NCI-H2196 (cell line): ENCODE results near the gene NECTIN4.
"Not testable (repeated sequence)": the region's sequence is repeated elsewhere in the genome, so short reads cannot be mapped to it uniquely, and the experiment has no call there.

Experiments
- DNase-seq: peaks from one replicate; lab custom pipeline; 2025; ENCODE audit not compliant: unreplicated experiment; lab: John Stamatoyannopoulos, UW

The NECTIN4 gene

DNA sequence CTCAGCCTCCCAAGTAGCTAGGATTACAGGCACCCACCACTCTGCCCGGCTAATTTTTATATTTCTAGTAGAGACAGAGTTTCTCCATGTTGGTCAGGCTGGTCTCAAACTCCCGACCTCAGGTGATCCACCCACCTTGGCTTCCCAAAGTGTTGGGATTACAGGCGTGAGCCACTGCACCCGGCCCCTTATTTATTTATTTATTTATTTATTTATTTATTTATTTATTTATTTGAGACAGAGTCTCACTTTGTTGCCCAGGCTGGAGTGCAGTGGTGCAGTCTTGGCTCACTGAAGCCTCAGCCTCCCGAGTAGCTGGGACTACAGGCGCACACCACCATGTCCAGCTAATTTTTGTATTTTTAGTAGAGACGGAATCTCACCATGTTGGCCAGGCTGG is 23.7 kb downstream of the NECTIN4 start:
- DNase-seq, result not testable (repeated sequence)

DNA sequence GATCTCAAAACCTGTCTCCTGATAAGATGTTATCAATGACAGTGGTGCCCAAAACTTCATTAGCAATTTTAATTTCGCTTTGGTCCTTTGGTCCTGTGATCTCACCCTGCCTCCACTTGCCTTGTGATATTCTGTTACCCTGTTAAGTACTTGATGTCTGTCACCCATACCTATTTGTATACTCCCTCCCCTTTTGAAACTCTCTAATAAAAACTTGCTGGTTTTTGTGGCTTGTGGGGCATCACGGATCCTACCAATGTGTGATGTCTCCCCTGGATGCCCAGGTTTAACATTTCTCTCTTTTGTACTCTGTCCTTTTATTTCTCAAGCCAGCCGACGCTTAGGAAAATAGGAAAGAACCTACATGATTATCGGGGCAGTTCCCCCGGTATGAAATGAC is 25.4 kb downstream of the NECTIN4 start:
- DNase-seq, result not testable (repeated sequence)

DNA sequence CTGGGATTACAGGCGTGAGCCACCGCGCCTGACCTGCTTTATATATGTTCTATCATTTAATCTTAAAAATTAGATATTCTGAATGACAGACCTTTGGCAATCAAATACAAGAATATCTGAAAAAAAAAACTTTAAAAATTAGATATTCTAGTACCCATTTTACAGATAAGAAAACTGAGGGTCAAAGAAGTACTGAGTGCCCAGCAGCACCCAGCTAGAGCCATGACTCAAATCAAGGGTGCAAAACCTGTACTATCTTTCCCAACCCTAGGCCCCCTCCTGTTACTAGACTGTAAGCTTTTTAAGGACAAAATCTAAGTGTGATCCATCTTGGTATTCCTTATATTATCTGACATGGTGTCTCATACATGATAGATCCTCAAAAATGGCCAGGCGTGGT is 27.9 kb downstream of the NECTIN4 start:
- no peak for DNase-seq

- DNase-seq, result no peak
These were observed 30.1 kb downstream of the NECTIN4 start for GRCh38 chr1:161059293-161059692.

GRCh38 chr1:161054805-161055204 is 34.6 kb downstream of the NECTIN4 start:
- no peak for DNase-seq

DNA sequence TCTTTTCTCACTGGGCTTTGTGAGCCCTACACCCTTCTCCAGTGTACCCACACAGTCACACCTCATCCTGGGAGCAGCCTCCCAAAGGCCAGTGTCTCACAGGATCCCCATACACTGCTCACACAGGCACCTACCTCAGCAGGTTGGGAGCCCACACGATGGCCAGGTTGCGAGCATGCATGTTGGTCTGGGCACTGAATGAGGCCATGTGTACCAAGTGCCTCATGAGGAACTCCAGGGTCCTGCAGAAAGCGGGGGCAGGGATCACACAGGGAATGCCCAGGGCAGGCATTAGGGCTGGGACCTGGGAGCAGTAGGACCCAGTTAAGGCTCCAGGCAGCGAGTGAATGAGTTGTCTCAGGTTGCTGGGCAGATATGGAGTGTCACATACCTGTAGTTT is 35.1 kb downstream of the NECTIN4 start:
- no peak for DNase-seq

DNA sequence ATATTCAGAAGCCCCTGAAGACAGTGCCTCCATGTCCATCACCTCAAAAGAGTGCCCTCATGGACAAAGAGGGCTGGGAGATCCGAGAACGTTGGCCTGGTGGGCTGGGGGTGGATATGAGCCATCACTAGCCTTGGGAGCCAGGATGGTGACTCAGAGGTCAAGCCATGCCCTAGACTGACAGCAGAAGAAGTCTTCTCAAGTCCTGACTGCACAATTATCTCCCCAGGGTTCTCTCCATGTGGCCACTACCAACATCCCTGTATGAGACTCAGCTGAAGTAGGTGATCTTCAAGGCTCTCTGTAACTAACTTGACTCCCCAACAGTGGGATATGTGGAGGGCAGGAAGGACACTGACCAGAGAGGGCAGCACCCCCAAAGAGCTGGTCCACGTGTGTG is 36.5 kb downstream of the NECTIN4 start:
- no peak for DNase-seq

GRCh38 chr1:161051219-161051618 is 38.1 kb downstream of the NECTIN4 start:
- DNase-seq, result no peak

DNA sequence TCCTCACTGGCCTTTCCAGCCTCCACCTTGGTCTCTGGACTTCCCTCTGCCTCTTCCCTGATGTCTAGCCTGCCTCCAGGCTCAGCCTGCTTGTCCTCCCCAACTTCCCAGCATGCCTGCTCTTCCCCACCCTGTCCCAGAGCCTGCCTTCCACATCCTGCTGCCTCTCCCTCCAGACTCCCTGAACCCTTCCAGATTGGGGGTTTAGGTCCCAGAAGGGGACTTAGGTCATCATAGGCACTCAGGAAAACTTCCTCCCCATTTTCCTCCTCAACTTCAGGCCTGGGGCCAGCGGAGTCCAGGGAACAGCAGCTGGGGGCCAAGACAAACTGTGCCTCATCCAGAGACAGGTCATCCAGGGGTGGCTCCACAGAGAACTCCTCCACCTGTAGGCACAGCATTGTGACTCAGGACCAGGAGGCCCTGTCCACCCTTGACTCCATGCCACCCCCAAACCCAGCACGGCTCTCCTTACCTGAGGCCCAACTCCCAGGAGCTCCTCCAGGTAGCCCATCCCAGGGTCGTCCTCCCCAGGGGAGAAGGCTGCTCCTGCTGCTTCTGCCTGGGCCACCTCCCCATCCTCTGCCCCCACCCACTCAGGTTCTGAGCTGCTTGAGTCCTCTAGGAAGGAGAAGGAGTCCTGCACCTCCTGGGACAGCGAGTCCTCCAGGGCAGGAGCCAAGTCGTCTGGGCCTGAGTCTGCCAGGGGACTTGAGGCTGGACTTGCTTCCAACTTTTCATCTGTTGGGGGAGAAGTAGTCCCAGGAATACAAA is 40.2 kb downstream of the NECTIN4 start:
- DNase-seq, result no peak

GRCh38 chr1:161047436-161048420 is 41.6 kb downstream of the NECTIN4 start:
- no peak for DNase-seq

DNA sequence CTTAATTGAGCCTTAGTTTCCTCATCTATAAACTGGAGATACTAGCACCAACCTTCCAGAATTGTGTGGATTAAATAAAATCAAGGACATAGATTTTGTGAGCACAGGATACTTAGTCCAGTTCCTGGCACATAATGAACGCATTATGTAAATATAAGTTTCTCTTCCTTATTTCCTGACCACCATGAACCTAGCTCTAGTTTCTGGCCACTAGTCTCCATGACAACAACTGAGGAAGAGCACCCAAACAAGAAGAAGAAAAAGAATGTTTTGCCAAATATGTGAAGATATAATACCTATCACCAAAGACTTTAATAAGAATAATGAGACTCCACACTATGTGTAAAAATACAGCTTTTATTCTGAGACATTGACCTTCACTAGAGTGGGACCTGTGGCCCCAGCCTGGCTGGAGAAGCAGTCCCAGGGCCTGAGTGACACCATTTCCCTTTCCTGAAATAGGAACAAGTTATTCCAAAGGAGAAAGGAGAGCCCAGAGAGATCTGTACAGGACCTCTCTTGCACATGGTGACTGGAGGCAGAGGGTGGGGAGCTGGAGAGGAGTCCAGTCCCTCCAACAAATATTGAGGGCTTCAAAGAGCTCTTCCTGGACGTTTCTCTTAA is 42.6 kb downstream of the NECTIN4 start:
- DNase-seq, result no peak

DNA sequence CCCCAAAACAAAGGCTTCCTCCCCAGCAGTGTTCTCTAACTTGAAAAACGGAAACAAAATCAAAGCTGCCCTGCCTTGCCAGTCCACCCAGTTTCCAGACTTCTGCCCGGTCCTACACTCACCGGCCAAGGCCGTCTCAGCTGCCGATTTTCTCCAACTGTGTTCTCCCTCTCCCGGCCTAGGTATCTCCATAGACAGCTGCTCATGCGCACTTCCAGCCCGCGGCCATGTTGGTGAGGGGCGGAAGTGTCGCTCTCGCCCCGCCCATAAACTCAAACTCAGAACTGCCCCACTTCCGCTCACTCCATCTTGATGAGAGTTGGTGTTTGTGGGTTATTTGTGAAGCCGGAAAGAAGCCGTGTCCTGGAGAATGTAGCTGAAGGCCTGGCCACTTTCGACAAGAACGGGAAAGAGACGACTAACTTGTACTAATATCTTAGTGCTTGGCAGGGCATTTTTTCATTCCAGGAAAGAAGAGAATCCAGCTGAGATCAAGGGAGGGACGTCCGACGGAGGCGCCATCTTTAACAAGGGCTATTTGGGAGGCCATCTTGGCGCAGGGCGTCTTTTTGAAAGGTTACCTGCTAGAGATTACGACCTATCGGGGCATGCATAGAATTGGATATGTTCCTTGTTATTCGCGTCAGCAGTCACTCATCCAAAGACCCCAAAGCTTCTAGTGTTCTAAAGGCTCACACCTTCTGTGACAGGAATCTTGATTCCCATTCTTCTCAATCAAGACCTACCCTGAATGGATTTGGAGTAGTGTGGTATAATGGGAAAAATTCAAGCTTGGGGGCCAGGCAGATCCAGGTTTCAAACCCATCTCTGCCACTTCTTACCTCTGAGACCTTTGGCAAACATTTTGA is 43.4 kb downstream of the NECTIN4 start, which contains the start of gene USF1:
USF1 (minus strand) TSS at position 242 of the 869 bp plus-strand sequence. CDS start 2,702 bp downstream, outside the sequence.
- DNase-seq, result peak; percentile 91

- peak; percentile 16 for DNase-seq
These were observed 44.2 kb downstream of the NECTIN4 start for GRCh38 chr1:161044908-161045735.

GRCh38 chr1:161044535-161044907 is 44.8 kb downstream of the NECTIN4 start:
- DNase-seq, result no peak

- DNase-seq, result no peak
These were observed 49.8 kb downstream of the NECTIN4 start for GRCh38 chr1:161039546-161039945.

DNA sequence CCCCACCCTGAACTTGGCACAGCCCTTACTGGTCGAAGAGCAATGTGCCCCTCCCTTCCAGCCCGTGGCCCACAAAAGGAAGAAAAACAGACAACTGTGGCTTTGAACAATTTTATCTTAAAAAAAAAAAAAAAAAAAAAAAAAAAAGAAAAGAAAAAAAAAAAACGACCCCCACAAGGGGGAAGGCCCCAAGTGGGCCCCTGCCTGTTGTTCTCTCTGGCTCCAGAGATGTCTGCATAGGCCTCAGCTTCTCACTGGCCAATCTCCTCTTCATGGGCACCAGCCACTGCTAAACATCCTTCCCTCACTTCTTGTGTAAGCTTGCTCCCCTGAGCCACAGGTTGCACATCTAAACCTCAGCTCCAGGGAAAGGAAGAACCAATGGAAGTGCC is 50.2 kb downstream of the NECTIN4 start:
- no peak for DNase-seq

DNA sequence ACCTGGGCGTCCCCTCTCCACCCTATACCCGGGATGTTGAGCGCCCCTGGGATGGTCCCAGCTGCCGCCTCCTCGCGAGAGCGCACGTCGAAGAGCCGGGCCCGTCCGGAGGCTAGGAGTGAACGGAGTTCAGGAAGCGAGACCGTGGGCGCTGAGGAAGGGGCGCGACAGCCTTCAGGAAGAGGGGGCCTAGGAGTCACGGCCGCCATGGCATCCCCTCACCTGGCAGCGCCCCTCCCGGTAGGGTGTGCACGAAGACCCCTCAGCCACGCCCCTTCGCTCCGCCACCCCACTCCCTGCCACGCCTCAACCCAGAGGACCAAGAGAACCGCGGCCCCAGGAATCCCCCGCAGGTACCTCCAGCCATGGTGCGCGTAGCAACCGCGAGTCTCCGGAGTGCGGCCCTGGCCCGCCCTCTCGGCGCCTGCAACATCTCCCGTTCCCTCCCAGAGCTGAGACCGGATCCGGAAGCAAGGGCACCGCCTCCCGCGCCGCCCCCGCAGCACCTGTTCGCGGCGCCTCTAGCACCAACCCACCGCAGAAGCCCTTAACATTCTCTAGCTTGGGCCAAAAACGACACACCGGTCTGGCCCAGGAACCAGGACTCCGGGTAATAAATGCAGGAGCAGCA is 50.7 kb downstream of the NECTIN4 start, which contains the start of gene TSTD1:
TSTD1 (minus strand) TSS at position 442 of the 631 bp plus-strand sequence; CDS start at position 367, 75 bp downstream.
- peak; percentile 85 for DNase-seq

DNA sequence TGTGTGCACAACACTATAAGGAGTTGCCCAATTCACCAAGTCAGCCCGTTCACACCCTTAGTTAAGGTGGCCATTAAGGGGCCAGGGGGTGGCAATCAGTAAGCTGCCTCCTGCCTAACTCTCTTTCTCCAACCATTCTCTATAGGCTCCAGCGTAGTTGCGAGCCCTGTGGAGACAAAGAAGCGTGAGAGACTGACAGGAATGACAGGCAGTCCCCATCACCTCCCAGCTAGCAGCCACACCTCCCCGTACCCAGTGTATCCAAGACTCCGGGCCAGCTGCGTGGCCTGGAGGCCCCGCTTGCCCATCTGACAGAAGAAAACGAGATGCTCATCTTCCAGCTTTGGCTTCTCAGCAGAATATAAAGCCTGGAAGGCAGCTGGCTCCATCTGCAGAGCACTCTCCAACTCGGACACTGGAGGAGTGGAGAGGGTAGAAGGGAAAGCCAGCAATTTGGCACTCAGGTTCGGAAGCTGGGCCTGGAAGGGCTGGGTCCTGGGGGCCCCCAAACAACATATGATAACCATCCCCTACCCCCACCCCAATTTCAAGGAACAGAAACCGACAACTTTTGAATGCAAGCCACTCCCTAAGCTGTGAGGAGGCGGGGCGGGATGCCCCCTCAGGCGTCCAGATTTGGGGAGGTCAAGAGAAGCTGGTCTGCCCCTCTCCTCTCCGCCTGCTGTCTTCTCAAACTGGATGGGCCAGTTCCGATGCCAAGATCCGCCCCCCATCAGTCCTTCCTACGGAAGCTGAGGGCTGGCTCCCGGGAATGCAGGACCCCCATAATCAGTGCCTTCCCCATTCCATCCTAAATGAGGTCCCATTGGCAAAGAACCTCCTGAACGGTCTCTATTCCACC is 51.5 kb downstream of the NECTIN4 start:
- peak; percentile 13 for DNase-seq
